HG03439 (cell line): ENCODE data around the gene WDR59.

ENCODE experiments used
- ATAC-seq: cut with Tn5 transposase; IDR thresholded peaks from one replicate; pipeline ENCODE4 v1.9.1; 2021; ENCODE audit warnings: mild to moderate bottlenecking, moderate library complexity; ENCODE audit not compliant: unreplicated experiment

The WDR59 gene

DNA sequence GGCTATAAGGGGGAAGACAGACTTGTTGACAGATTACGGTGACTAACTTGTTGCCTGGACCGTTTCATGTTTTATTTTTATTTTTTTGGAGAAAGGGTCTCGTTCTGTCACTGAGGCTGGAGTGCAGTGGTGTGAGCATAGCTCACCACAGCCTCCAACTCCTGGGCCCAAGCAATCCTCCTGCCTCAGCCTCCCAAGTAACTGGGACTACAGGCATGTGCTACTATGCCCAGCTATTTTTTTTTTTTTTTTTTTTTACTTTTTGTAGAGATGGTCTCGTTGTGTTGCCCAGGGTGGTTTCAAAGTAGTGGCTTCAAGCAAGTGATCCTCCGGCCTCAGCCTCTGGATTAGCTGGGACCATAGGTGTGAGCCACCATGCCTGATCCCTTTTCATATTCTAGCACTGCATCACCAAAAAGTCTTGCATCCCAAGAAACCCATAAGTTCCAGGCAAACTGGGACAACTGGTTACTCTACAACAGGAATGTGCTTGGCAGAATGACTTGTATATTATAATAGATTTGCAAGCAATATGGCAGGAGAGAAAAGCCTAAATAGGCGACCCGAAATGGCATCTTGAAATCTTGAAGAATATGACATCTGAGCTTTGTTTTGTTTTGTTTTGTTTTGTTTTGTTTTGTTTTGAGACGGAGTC lies 2.2 kb upstream of the WDR59 start:
- ATAC-seq, result no peak

- no peak for ATAC-seq
Observed at GRCh38 chr16:74984194-74984528, 762 bp downstream of the WDR59 start.

DNA sequence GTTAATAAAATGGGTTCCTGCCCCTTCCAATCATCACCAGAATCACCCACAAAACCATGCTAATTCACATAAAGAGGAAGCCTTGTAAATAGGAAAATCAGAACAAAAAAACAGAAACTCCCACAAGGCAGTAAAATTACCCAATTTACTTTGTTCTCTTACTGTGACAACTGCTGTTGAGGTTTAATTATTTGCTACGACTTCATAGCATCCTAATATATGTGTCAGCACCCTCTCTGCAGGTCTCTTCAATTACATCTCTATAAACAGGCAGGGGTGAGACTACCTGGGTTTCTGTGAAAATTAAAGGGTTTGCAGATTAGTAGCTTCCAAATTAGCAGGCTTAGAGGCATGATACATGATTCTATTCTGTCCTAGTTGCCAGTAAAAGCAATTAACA lies 2.7 kb downstream of the WDR59 start:
- no peak for ATAC-seq

DNA sequence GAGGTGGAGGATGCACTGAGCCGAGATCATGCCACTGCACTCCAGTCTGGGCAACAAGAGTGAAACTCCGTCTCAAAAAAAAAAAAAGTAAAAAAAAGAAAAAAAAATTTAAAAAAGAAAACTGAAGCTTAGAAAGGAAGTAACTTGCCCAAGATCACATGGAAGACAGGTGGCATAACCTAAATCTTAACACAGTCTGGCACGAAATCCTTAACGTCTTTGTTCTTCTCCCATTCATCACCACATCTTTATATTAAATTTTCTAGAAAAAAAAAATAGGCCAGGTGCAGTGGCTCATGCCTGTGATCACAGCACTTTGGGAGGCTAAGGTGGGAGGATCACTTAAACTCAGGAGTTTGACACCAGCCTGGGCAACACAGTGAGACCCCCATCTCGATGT lies 9.3 kb downstream of the WDR59 start:
- no peak for ATAC-seq

DNA sequence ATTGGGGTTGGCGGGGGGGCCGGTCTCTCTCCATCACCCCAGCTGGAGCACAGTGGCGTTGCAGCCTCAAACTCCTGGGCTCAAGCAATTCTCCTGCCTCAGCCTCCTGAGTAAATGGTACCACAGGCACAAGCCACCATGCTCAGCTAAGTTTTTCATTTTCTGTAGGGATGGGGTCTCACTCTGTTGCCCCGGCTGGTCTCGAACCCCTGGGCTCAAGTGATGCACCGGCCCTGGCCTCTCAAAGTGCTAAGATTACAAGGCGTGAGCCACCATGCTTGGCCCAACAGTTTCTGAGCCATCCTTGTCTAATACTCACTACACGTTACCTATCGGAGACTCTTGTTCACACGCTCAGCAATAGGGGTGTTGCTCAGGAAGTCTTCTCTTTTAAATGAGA lies 11.6 kb downstream of the WDR59 start:
- no peak for ATAC-seq

GRCh38 chr16:74954763-74955162 lies 30.2 kb downstream of the WDR59 start:
- ATAC-seq, result no peak

DNA sequence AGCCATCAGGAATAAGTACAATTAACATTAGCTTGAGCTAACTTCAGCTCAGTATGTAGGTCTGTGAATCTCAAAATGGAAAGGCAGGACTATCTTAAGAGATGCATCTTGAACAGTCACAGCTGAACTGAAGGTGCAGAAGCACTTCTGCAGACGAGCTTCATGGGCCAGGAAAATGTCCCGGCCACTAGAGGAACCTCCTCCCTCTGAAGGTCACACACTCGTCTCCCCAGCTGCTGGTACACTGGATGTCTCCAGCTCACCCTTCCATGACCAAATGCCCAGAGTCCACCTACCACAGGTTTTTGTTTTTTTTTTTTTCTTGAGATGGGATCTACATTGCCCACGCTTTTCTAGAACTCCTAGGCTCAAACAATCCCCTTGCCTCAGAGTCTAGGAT lies 33.2 kb downstream of the WDR59 start:
- ATAC-seq, result no peak

- ATAC-seq, result no peak
Observed at GRCh38 chr16:74951206-74951605, 33.7 kb downstream of the WDR59 start.

DNA sequence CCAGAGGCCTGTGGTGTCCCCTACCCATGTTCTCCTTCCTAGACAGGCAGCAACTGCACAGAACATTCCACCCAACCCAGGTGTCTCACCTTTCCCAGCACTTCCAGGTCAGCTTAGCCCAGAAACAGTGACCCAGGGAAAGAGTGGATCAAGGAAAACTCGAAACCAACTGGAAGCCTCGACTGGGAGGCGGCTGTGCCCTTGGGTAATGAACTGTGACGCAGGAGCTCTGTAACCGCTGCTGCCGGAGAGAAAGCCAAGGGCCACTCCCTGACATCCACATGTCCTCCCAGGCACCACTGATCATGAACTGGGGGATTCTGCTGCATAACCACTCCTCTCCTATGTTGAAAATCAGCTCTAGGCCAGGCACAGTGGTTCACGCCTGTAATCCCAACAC lies 34.4 kb downstream of the WDR59 start:
- no peak for ATAC-seq

GRCh38 chr16:74949309-74949708 lies 35.6 kb downstream of the WDR59 start:
- no peak for ATAC-seq

GRCh38 chr16:74944466-74944865 lies 40.5 kb downstream of the WDR59 start:
- ATAC-seq, result no peak

GRCh38 chr16:74942977-74943918 lies 41.7 kb downstream of the WDR59 start:
- no peak for ATAC-seq

DNA sequence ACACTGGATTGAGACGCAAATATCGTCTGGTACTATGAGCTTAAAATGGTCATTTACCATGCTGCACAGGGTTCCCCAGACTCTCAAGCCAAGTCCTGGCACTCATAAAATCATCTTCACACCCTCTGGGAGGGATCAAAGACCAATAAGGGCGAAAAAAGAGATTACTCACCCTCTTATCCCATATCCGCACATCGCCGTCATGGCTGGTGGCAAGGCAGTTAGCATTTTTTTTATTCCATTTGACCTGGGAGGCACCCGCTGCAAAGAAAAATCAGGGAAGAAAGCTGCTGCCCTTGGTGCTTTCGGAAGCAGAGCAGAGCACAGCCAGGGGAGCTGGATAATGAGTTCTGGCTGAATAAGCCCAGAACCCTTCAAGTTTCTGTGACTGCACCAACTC lies 42.4 kb downstream of the WDR59 start:
- no peak for ATAC-seq

- ATAC-seq, result no peak
Observed at GRCh38 chr16:74939688-74940087, 45.2 kb downstream of the WDR59 start.

- peak; percentile 67 for ATAC-seq
Observed at GRCh38 chr16:74936902-74937560, 47.9 kb downstream of the WDR59 start.

- ATAC-seq, result no peak
Observed at GRCh38 chr16:74931445-74931844, 53.5 kb downstream of the WDR59 start.

DNA sequence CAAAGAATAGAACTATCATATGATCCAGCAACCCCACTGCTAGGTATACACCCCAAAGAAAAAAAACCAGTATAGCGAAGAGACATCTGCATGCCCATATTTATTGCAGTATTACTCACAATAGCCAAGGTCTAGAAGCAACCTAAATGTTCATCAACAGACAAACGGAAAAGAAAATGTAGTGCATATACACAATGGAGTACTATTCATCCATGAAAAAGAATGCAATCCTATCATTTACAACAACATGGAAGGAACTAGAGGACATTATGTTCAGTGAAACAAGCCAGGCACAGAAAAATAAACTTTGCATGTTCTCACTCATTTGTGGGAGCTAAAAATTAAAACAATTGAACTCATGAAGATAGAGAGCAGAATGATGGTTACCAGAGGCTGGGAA lies 55.3 kb downstream of the WDR59 start:
- no peak for ATAC-seq

GRCh38 chr16:74926805-74927204 lies 58.1 kb downstream of the WDR59 start:
- no peak for ATAC-seq

DNA sequence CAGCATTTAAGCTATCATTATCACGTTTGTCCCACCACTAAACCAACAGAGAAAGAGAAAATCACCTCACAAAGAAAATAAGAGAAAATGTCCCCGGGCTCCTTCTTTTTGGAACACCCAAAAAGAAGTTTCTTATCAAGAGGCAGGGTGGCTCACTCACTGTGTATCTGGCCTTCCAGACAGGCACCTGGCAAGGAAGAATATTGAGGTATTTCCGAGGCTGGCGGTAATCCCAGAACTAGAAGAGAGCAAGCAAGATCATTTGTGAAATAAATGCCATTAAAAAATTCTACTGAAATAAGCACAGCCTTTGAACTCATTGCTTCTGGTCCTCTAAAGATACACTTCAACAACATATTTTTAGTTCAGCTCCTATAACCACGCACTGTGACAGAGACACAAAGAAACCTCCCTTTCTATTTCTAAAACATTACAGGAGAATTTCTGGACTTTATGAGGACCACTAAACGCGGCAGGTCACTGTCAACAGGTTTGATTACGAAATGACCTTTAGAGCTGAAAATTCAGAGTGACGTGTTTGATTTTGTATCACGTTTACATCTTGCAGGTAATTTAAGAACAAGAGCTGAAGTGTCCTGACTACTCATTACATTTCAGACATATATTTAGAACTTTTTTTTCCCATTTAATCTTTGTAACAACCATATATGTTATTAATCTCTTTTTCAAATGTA lies 61.0 kb downstream of the WDR59 start:
- no peak for ATAC-seq

- ATAC-seq, result no peak
Observed at GRCh38 chr16:74922150-74923138, 62.5 kb downstream of the WDR59 start.
